ENCODE data around the gene GPR84. TPM values are rescaled to one million over a fixed set of nuclear protein-coding genes. Genes with fewer than 3 reads are reported as not detected.

Gene GPR84
- total and polyA plus RNA-seq, 2 of the 13 experiments (the other 11 are each of a cell fraction or from before 2014, with no cell fraction given) = not detected

GRCh38 chr12:54379398-54380201, 15.3 kb upstream of the GPR84 start (continued):
- no peak for TF ChIP-seq ZFP36L1 (CRISPR knock-in tag; IDR thresholded peaks at IDR 0.05)
- TF ChIP-seq SOX13 (IDR thresholded peaks at IDR 0.05) = no peak
- no peak for TF ChIP-seq SOX13 (CRISPR knock-in tag; conservative IDR thresholded peaks at IDR 0.05 in 1 of 2, IDR thresholded peaks at IDR 0.05 in 1 of 2)
- TF ChIP-seq MATR3 (CRISPR knock-in tag; IDR thresholded peaks at IDR 0.05) = no peak
- TF ChIP-seq, protein P1, sequence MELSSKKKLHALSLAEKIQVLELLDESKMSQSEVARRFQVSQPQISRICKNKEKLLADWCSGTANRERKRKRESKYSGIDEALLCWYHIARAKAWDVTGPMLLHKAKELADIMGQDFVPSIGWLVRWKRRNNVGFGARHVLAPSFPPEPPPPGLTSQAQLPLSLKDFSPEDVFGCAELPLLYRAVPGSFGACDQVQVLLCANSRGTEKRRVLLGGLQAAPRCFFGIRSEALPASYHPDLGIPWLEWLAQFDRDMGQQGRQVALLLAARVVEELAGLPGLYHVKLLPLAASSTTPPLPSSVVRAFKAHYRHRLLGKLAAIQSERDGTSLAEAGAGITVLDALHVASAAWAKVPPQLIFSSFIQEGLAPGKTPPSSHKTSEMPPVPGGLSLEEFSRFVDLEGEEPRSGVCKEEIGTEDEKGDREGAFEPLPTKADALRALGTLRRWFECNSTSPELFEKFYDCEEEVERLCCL (CRISPR knock-in tag; IDR thresholded peaks at IDR 0.05; ENCODE audit: borderline replicate concordance) = no peak
- TF ChIP-seq, protein P2, sequence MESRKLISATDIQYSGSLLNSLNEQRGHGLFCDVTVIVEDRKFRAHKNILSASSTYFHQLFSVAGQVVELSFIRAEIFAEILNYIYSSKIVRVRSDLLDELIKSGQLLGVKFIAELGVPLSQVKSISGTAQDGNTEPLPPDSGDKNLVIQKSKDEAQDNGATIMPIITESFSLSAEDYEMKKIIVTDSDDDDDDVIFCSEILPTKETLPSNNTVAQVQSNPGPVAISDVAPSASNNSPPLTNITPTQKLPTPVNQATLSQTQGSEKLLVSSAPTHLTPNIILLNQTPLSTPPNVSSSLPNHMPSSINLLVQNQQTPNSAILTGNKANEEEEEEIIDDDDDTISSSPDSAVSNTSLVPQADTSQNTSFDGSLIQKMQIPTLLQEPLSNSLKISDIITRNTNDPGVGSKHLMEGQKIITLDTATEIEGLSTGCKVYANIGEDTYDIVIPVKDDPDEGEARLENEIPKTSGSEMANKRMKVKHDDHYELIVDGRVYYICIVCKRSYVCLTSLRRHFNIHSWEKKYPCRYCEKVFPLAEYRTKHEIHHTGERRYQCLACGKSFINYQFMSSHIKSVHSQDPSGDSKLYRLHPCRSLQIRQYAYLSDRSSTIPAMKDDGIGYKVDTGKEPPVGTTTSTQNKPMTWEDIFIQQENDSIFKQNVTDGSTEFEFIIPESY (CRISPR knock-in tag; IDR thresholded peaks at IDR 0.05) = peak; percentile 73; the same call in 1 of the 2 replicates
- TF ChIP-seq, protein P3, sequence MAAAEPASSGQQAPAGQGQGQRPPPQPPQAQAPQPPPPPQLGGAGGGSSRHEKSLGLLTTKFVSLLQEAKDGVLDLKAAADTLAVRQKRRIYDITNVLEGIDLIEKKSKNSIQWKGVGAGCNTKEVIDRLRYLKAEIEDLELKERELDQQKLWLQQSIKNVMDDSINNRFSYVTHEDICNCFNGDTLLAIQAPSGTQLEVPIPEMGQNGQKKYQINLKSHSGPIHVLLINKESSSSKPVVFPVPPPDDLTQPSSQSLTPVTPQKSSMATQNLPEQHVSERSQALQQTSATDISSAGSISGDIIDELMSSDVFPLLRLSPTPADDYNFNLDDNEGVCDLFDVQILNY (CRISPR knock-in tag; conservative IDR thresholded peaks at IDR 0.05) = no peak
- TF ChIP-seq, protein P4, sequence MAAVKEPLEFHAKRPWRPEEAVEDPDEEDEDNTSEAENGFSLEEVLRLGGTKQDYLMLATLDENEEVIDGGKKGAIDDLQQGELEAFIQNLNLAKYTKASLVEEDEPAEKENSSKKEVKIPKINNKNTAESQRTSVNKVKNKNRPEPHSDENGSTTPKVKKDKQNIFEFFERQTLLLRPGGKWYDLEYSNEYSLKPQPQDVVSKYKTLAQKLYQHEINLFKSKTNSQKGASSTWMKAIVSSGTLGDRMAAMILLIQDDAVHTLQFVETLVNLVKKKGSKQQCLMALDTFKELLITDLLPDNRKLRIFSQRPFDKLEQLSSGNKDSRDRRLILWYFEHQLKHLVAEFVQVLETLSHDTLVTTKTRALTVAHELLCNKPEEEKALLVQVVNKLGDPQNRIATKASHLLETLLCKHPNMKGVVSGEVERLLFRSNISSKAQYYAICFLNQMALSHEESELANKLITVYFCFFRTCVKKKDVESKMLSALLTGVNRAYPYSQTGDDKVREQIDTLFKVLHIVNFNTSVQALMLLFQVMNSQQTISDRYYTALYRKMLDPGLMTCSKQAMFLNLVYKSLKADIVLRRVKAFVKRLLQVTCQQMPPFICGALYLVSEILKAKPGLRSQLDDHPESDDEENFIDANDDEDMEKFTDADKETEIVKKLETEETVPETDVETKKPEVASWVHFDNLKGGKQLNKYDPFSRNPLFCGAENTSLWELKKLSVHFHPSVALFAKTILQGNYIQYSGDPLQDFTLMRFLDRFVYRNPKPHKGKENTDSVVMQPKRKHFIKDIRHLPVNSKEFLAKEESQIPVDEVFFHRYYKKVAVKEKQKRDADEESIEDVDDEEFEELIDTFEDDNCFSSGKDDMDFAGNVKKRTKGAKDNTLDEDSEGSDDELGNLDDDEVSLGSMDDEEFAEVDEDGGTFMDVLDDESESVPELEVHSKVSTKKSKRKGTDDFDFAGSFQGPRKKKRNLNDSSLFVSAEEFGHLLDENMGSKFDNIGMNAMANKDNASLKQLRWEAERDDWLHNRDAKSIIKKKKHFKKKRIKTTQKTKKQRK (IDR thresholded peaks at IDR 0.05; ENCODE audit: low read length) = no peak
- TF ChIP-seq ZNF724P (CRISPR knock-in tag; IDR thresholded peaks at IDR 0.05; ENCODE audit: borderline replicate concordance) = no peak
- TF ChIP-seq ZNF616 (CRISPR knock-in tag; IDR thresholded peaks at IDR 0.05; ENCODE audit: low read depth) = no peak
- no peak for TF ChIP-seq HOXA7 (CRISPR knock-in tag; IDR thresholded peaks at IDR 0.05)
- TF ChIP-seq ISL2 (CRISPR knock-in tag; IDR thresholded peaks at IDR 0.05) = no peak
- TF ChIP-seq CCAR2 (optimal IDR thresholded peaks at IDR 0.05; ENCODE audit: low read depth, low read length) = no peak
- TF ChIP-seq ZNF317 (CRISPR knock-in tag; IDR thresholded peaks at IDR 0.05) = no peak
- TF ChIP-seq NCOA5 (CRISPR knock-in tag; IDR thresholded peaks at IDR 0.05) = no peak
- 0 out of 2 replicates have a peak, but pooled peaks have one; percentile 31 for TF ChIP-seq ZNF501 (CRISPR knock-in tag; IDR thresholded peaks at IDR 0.05)
- TF ChIP-seq ZNF737 (CRISPR knock-in tag; IDR thresholded peaks at IDR 0.05; ENCODE audit: borderline replicate concordance) = no peak
- TF ChIP-seq ZNF660 (CRISPR knock-in tag; IDR thresholded peaks at IDR 0.05; ENCODE audit: borderline replicate concordance, low read depth) = no peak
- no peak for TF ChIP-seq ZNF773 (CRISPR knock-in tag; IDR thresholded peaks at IDR 0.05; ENCODE audit: borderline replicate concordance)
- TF ChIP-seq ZFP90 (CRISPR knock-in tag; IDR thresholded peaks at IDR 0.05; ENCODE audit: borderline replicate concordance) = no peak
- peak; percentile 0 for TF ChIP-seq HNRNPK (IDR thresholded peaks at IDR 0.05; ENCODE audit: low read depth, low read length, poor library complexity, severe bottlenecking)
